GM19239 (cell line): ENCODE results near the gene SPTBN1.

ENCODE experiments used
- DNase-seq: peaks from one replicate; pipeline ENCODE4 v3.0.0; 2011; ENCODE audit warnings: low spot score; ENCODE audit not compliant: insufficient read length
- FAIRE-seq: peaks from 2 replicates; lab custom pipeline; 2011; peaks lifted over from hg19 to GRCh38; lab: Jason Lieb, UNC

Gene SPTBN1

GRCh38 chr2:54618646-54619565 is 162.8 kb downstream of the SPTBN1 start:
- DNase-seq: no peak

GRCh38 chr2:54619660-54620231 is 163.6 kb downstream of the SPTBN1 start:
- no peak for DNase-seq
- FAIRE-seq: no peak

More at GRCh38 chr2:54618646-54619565, 162.8 kb downstream of the SPTBN1 start:
- FAIRE-seq: no peak

- FAIRE-seq (no peak), DNase-seq (no peak)
Measured at GRCh38 chr2:54620948-54621347, 164.8 kb downstream of the SPTBN1 start.

- DNase-seq (no peak), FAIRE-seq (no peak)
Measured at GRCh38 chr2:54624591-54625071, 168.5 kb downstream of the SPTBN1 start.

- DNase-seq: no peak
- no peak for FAIRE-seq
Measured at GRCh38 chr2:54626131-54626530, 170.0 kb downstream of the SPTBN1 start.

- FAIRE-seq (no peak), DNase-seq (no peak)
Measured at GRCh38 chr2:54626884-54627283, 170.8 kb downstream of the SPTBN1 start.

GRCh38 chr2:54627973-54628372 is 171.8 kb downstream of the SPTBN1 start:
- DNase-seq (no peak), FAIRE-seq (no peak)

GRCh38 chr2:54628418-54628817 is 172.3 kb downstream of the SPTBN1 start:
- no peak for FAIRE-seq
- no peak for DNase-seq

GRCh38 chr2:54628957-54629356 is 172.8 kb downstream of the SPTBN1 start:
- FAIRE-seq (no peak), DNase-seq (no peak)

- DNase-seq (no peak), FAIRE-seq (no peak)
Measured at GRCh38 chr2:54629390-54629789, 173.3 kb downstream of the SPTBN1 start.

- FAIRE-seq (no peak), DNase-seq (no peak)
Measured at GRCh38 chr2:54629914-54630857, 174.1 kb downstream of the SPTBN1 start.

GRCh38 chr2:54630858-54631497 is 174.9 kb downstream of the SPTBN1 start:
- FAIRE-seq (no peak), DNase-seq (no peak)

- FAIRE-seq: no peak
- DNase-seq: no peak
Measured at GRCh38 chr2:54631755-54632154, 175.6 kb downstream of the SPTBN1 start.

- FAIRE-seq: no peak
- no peak for DNase-seq
Measured at GRCh38 chr2:54632733-54633692, 176.9 kb downstream of the SPTBN1 start.

GRCh38 chr2:54634021-54634420 is 177.9 kb downstream of the SPTBN1 start:
- DNase-seq (no peak), FAIRE-seq (no peak)

- peak; percentile 97 for FAIRE-seq
- peak; percentile 57 for DNase-seq
Measured at GRCh38 chr2:54634564-54635511, 178.7 kb downstream of the SPTBN1 start.

GRCh38 chr2:54635554-54636152 is 179.5 kb downstream of the SPTBN1 start:
- FAIRE-seq (peak; percentile 28), DNase-seq (no peak)
